ENCODE data around the gene TCOF1. TPM values are rescaled to one million over a fixed set of nuclear protein-coding genes. Genes with fewer than 3 reads are reported as not detected.

Gene TCOF1
- 21.4 and 33.7 TPM in 2 replicates for total RNA-seq (2014; rRNA removed; shearing (Covaris generic))

- peak; percentile 95 for DNase-seq (ENCODE audit: low read depth)
Observed at GRCh38 chr5:150357326-150358260, at the start of gene TCOF1. TSS of gene TCOF1 (plus strand) at chr5:150357697. CDS start at chr5:150357747, 50 bp downstream.

GRCh38 chr5:150309101-150309885, 48.2 kb upstream of the TCOF1 start:
- no peak for DNase-seq (ENCODE audit: low read depth)

GRCh38 chr5:150309886-150310239, 47.6 kb upstream of the TCOF1 start:
- DNase-seq (ENCODE audit: low read depth) = no peak

- no peak for DNase-seq (ENCODE audit: low read depth)
Observed at GRCh38 chr5:150310246-150310645, 47.3 kb upstream of the TCOF1 start.

GRCh38 chr5:150311015-150311692, 46.3 kb upstream of the TCOF1 start:
- no peak for DNase-seq (ENCODE audit: low read depth)

- DNase-seq (ENCODE audit: low read depth) = no peak
Observed at GRCh38 chr5:150312518-150312917, 45.0 kb upstream of the TCOF1 start.

- DNase-seq (ENCODE audit: low read depth) = no peak
Observed at GRCh38 chr5:150313501-150313900, 44.0 kb upstream of the TCOF1 start.

GRCh38 chr5:150313921-150314716, 43.4 kb upstream of the TCOF1 start:
- no peak for DNase-seq (ENCODE audit: low read depth)

- no peak for DNase-seq (ENCODE audit: low read depth)
Observed at GRCh38 chr5:150315245-150315644, 42.3 kb upstream of the TCOF1 start.

GRCh38 chr5:150316320-150316719, 41.2 kb upstream of the TCOF1 start:
- no peak for DNase-seq (ENCODE audit: low read depth)

- peak; percentile 99 for DNase-seq (ENCODE audit: low read depth)
Observed at GRCh38 chr5:150317048-150318003, 40.2 kb upstream of the TCOF1 start.

- DNase-seq (ENCODE audit: low read depth) = no peak
Observed at GRCh38 chr5:150318613-150319483, 38.6 kb upstream of the TCOF1 start.

GRCh38 chr5:150319484-150319790, 38.1 kb upstream of the TCOF1 start:
- DNase-seq (ENCODE audit: low read depth) = no peak

GRCh38 chr5:150320044-150320613, 37.4 kb upstream of the TCOF1 start:
- DNase-seq (ENCODE audit: low read depth) = peak; percentile 99

- DNase-seq (ENCODE audit: low read depth) = no peak
Observed at GRCh38 chr5:150321211-150321610, 36.3 kb upstream of the TCOF1 start.

GRCh38 chr5:150321784-150322183, 35.7 kb upstream of the TCOF1 start:
- no peak for DNase-seq (ENCODE audit: low read depth)

- DNase-seq (ENCODE audit: low read depth) = peak; percentile 93
Observed at GRCh38 chr5:150322202-150322601, 35.3 kb upstream of the TCOF1 start.

GRCh38 chr5:150323092-150323491, 34.4 kb upstream of the TCOF1 start:
- no peak for DNase-seq (ENCODE audit: low read depth)

GRCh38 chr5:150323819-150324218, 33.7 kb upstream of the TCOF1 start:
- DNase-seq (ENCODE audit: low read depth) = no peak

Data from M059J (cell line).